ENCODE results near the gene BMPR2.
"Not testable (repeated sequence)": the region's sequence is repeated elsewhere in the genome, so short reads cannot be mapped to it uniquely, and the experiment has no call there.

- not testable (repeated sequence) for TF ChIP-seq EZH2 (IDR thresholded peaks at IDR 0.05; ENCODE audit: low read length, unreplicated experiment); CTCF (conservative IDR thresholded peaks at IDR 0.05; ENCODE audit: low read depth, low read length)
Measured at GRCh38 chr2:202358924-202359323, 17.2 kb upstream of the BMPR2 start.

All from PC-3 (cell line).